ENCODE measurements around the gene PPP4R3B.

DNA sequence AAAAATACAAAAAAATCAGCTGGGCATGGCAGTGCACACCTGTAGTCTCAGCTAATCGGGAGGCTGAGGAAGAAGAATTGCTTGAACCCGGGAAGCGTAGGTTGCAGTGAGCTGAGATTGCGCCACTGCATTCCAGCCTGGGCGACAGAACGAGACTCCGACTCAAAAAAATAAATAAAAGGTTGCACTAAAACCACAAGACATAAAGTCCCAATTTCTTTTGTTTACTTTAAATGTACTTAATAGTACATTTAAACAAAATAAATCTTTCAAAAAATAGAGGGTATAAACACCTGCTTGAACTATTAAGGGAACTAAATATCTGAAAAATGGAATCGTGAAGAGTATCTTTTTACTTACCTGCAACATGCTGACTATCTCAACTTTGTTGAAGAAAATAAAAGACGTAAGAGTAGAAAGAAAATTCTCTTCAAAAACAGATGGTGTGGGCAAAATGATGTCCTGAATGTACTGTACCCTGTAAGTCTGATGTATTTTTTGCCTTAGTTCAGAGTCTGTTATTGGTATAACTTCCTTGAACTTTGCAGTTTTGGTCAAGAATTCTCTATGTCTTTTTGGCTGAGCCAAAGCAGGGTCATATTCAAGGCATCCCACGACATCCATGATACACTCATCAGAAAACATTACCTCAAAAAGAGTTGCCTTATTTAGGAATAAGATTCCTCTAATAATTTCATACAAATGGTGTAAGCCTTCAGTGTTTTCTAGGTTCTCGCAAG, 19.2 kb downstream of the PPP4R3B start:
- TF ChIP-seq, protein P1, sequence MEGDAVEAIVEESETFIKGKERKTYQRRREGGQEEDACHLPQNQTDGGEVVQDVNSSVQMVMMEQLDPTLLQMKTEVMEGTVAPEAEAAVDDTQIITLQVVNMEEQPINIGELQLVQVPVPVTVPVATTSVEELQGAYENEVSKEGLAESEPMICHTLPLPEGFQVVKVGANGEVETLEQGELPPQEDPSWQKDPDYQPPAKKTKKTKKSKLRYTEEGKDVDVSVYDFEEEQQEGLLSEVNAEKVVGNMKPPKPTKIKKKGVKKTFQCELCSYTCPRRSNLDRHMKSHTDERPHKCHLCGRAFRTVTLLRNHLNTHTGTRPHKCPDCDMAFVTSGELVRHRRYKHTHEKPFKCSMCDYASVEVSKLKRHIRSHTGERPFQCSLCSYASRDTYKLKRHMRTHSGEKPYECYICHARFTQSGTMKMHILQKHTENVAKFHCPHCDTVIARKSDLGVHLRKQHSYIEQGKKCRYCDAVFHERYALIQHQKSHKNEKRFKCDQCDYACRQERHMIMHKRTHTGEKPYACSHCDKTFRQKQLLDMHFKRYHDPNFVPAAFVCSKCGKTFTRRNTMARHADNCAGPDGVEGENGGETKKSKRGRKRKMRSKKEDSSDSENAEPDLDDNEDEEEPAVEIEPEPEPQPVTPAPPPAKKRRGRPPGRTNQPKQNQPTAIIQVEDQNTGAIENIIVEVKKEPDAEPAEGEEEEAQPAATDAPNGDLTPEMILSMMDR (IDR thresholded peaks at IDR 0.05; ENCODE audit: low read depth, low read length): no peak
- TF ChIP-seq POLR2A (IDR thresholded peaks at IDR 0.05; ENCODE audit: extremely low read depth, insufficient read length): no peak
- TF ChIP-seq, protein P2, sequence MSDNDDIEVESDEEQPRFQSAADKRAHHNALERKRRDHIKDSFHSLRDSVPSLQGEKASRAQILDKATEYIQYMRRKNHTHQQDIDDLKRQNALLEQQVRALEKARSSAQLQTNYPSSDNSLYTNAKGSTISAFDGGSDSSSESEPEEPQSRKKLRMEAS (IDR thresholded peaks at IDR 0.05; ENCODE audit: low read depth, low read length): no peak

Measured in NB4 (cell line).